Mesothelial cell of epicardium (in vitro differentiated cells): ENCODE measurements around the gene CEP72. TPM values are rescaled to one million over a fixed set of nuclear protein-coding genes. Genes with fewer than 3 reads are reported as not detected.

Experiments
- DNase-seq, 2 experiments: peaks; one replicate each; pipeline ENCODE4 v3.0.0; 2021; ENCODE audit warnings: low spot score in 2 of 2; ENCODE audit not compliant: unreplicated experiment in 2 of 2
- H3K27ac Mint-ChIP-seq: 2 replicates; pipeline ENCODE4 v1.8.0; 2021; ENCODE audit warnings: mixed read lengths
- H3K27me3 Mint-ChIP-seq: 2 replicates; pipeline ENCODE4 v1.8.0; 2021; ENCODE audit warnings: low read depth, mixed read lengths
- H3K36me3 Mint-ChIP-seq: 2 replicates; pipeline ENCODE4 v1.8.0; 2021; ENCODE audit warnings: mixed read lengths
- H3K4me1 Mint-ChIP-seq: 2 replicates; pipeline ENCODE4 v1.8.0; 2021; ENCODE audit warnings: mixed read lengths
- H3K4me3 Mint-ChIP-seq: 2 replicates; pipeline ENCODE4 v1.8.0; 2021; ENCODE audit warnings: mild to moderate bottlenecking, moderate library complexity, mixed read lengths
- H3K9me3 Mint-ChIP-seq: 2 replicates; pipeline ENCODE4 v1.8.0; 2021; ENCODE audit warnings: mixed read lengths
- CTCF ChIP-seq: fragments of 200-600 bp; sonication (generic); IDR thresholded peaks from one replicate; pipeline ENCODE4 v1.5.0; 2021; ENCODE audit warnings: antibody characterized with exemption; ENCODE audit not compliant: unreplicated experiment
- total RNA-seq: library from RNA; stranded (reverse); gene quantifications from 3 replicates; pipeline ENCODE4 v1.2.1, GENCODE V29; 2021

CEP72 gene
- total RNA-seq, 1 donor from 2014 or later: 20.3 TPM

- Mint-ChIP-seq H3K9me3 (no peaks in the 10 kb centered on the region), H3K4me3 (no peak overlapping the region), H3K36me3 (peaks cover 18% of the 10 kb centered on the region), H3K27ac (no peak overlapping the region), H3K27me3 (no peaks in the 10 kb centered on the region), H3K4me1 (no peaks in the 10 kb centered on the region)
- no peak for TF ChIP-seq CTCF
- no peak for DNase-seq
These were observed 29.2 kb downstream of the CEP72 start for GRCh38 chr5:641331-641765.

- no peaks in the 10 kb centered on the region for H3K4me1 Mint-ChIP-seq
- H3K36me3 Mint-ChIP-seq: peaks cover 18% of the 10 kb centered on the region
- no peak for DNase-seq
- no peaks in the 10 kb centered on the region for H3K9me3 Mint-ChIP-seq
- no peak overlapping the region for H3K27ac Mint-ChIP-seq
- H3K27me3 Mint-ChIP-seq: no peaks in the 10 kb centered on the region
- TF ChIP-seq CTCF: no peak
- no peak overlapping the region for H3K4me3 Mint-ChIP-seq
These were observed 30.3 kb downstream of the CEP72 start for GRCh38 chr5:642481-642880.

- no peak for DNase-seq
- Mint-ChIP-seq H3K9me3 (no peaks in the 10 kb centered on the region), H3K4me3 (no peak overlapping the region), H3K27ac (no peak overlapping the region), H3K4me1 (no peaks in the 10 kb centered on the region), H3K36me3 (peaks cover 17% of the 10 kb centered on the region), H3K27me3 (no peaks in the 10 kb centered on the region)
- TF ChIP-seq CTCF: no peak
These were observed 31.2 kb downstream of the CEP72 start for GRCh38 chr5:643351-643801.

- DNase-seq: no peak
- TF ChIP-seq CTCF: no peak
- Mint-ChIP-seq H3K27me3 (no peaks in the 10 kb centered on the region), H3K36me3 (peaks cover 17% of the 10 kb centered on the region), H3K27ac (no peak overlapping the region), H3K9me3 (no peaks in the 10 kb centered on the region), H3K4me1 (no peaks in the 10 kb centered on the region), H3K4me3 (no peak overlapping the region)
These were observed 31.7 kb downstream of the CEP72 start for GRCh38 chr5:643811-644271.

- H3K4me3 Mint-ChIP-seq: no peak overlapping the region
- no peak overlapping the region for H3K27ac Mint-ChIP-seq
These were observed 32.4 kb downstream of the CEP72 start for GRCh38 chr5:644509-644908.

More at GRCh38 chr5:644509-644908, 32.4 kb downstream of the CEP72 start:
- no peak for DNase-seq
- Mint-ChIP-seq H3K9me3 (no peaks in the 10 kb centered on the region), H3K27me3 (no peaks in the 10 kb centered on the region), H3K4me1 (no peaks in the 10 kb centered on the region), H3K36me3 (peaks cover 17% of the 10 kb centered on the region)
- TF ChIP-seq CTCF: no peak
